Prostate gland (tissue), 2 donors: ENCODE results near the gene TSPYL1.

Experiments
- CTCF ChIP-seq, 4 experiments: fragments of 200-600 bp in 2 of 4; fragments of 450-650 bp in 2 of 4; sonication (generic) in 2 of 4; IDR thresholded peaks; 1 replicate in 3 of 4; 2 replicates in 1 of 4; pipeline ENCODE4 v1.5.1; 2016 to 2019; ENCODE audit warnings: antibody characterized with exemption in 4 of 4, mild to moderate bottlenecking in 2 of 4, moderate library complexity in 2 of 4
- POLR2A ChIP-seq: fragments of 450-650 bp; IDR thresholded peaks from one replicate; pipeline ENCODE4 v1.6.1; 2016; ENCODE audit warnings: antibody characterized with exemption, mild to moderate bottlenecking

- TF ChIP-seq CTCF (IDR thresholded peaks at IDR 0.05) (no peak), POLR2A (no peak)
Observed at GRCh38 chr6:116283191-116283590, 3.5 kb upstream of the TSPYL1 start.
